Sigmoid colon (tissue), 7 donors: ENCODE measurements around the gene ARHGEF10L. TPM values are rescaled to one million over a fixed set of nuclear protein-coding genes. Genes with fewer than 3 reads are reported as not detected.
"Not testable (repeated sequence)": the region's sequence is repeated elsewhere in the genome, so short reads cannot be mapped to it uniquely, and the experiment has no call there.

ENCODE experiments used
- DNase-seq: peaks from one replicate; pipeline ENCODE4 v3.0.0-alpha.2; 2019
- H3K27ac ChIP-seq, 4 donors: fragments of 200-600 bp; sonication (generic); one replicate each; pipeline ENCODE4 v1.5.1; 2016 to 2019; ENCODE audit warnings: mild to moderate bottlenecking in 1 of 4
- H3K27me3 ChIP-seq, 3 donors: fragments of 200-600 bp; sonication (generic); one replicate each; pipeline ENCODE4 v1.5.1; 2019; ENCODE audit warnings: mild to moderate bottlenecking in 1 of 3
- H3K36me3 ChIP-seq, 4 donors: fragments of 200-600 bp; sonication (generic); one replicate each; pipeline ENCODE4 v1.5.1; 2016 to 2019
- H3K4me1 ChIP-seq, 4 donors: fragments of 200-600 bp; sonication (generic); one replicate each; pipeline ENCODE4 v1.5.1; 2017 to 2019
- H3K4me3 ChIP-seq, 4 donors: fragments of 200-600 bp; sonication (generic); one replicate each; pipeline ENCODE4 v1.5.1; 2017 to 2019; ENCODE audit warnings: mild to moderate bottlenecking in 2 of 4, moderate library complexity in 1 of 4
- H3K9me3 ChIP-seq, 4 donors: fragments of 200-600 bp in 3 of 4; sonication (generic) in 3 of 4; one replicate each; pipeline versions ENCODE4 v1.5.1 to v1.6.1; 2013 to 2019
- EP300 ChIP-seq, 4 donors: sonication (generic); formaldehyde crosslinking; IDR thresholded peaks; one replicate each; pipeline ENCODE4 v1.6.1; 2017; ENCODE audit warnings: antibody characterized with exemption in 4 of 4
- POLR2A ChIP-seq, 2 donors: fragments of 450-650 bp; IDR thresholded peaks; one replicate each; pipeline ENCODE4 v1.6.1; 2016; ENCODE audit warnings: antibody characterized with exemption in 2 of 2, mild to moderate bottlenecking in 2 of 2, moderate library complexity in 2 of 2
- POLR2AphosphoS5 ChIP-seq, 4 donors: sonication (generic); formaldehyde crosslinking; IDR thresholded peaks; one replicate each; pipeline ENCODE4 v1.6.1; 2017; ENCODE audit warnings: antibody characterized with exemption in 4 of 4
- WGBS, 2 donors: extraction: QIAGEN DNeasy Blood & Tissue Kit; methylation state at CpG; one replicate each; pipeline ENCODE4 v1.1.7; 2013; 5-methylcytosine and 5-hydroxymethylcytosine counted together
- intact Hi-C: fragments of 100-400 bp; cut with DNase I; formaldehyde crosslinking; loops from one replicate; pipeline ENCODE4 v1.15.1; 2023
- polyA plus RNA-seq, 3 donors: library from polyadenylated mRNA; stranded (reverse); fragments of 200-250 nt; gene quantifications; one replicate each; pipeline ENCODE4 v1.2.3, GENCODE V29; 2013
- total RNA-seq, 4 donors: library from RNA; depleted of rRNA; stranded (reverse); fragments of >200 nt; gene quantifications; one replicate each; pipeline ENCODE4 v1.1.0, GENCODE V29; 2016
- TF ChIP-seq, protein P1 (sequence below), 4 experiments: fragments of 450-650 bp in 3 of 4; fragments of 200-600 bp in 1 of 4; IDR thresholded peaks; one replicate each; pipeline ENCODE4 v1.5.1; 2016 to 2019; ENCODE audit warnings: antibody characterized with exemption in 4 of 4, mild to moderate bottlenecking in 3 of 4, moderate library complexity in 2 of 4
- donor health status: healthy with polysubstance abuse.
- donor health status: Bipolar disorder and iron deficiency.
- donor health status: healthy.

The ARHGEF10L gene
- total and polyA plus RNA-seq, 7 donors: 25.0 to 76.2 (median 33.0) TPM

GRCh38 chr1:17744666-17745478 lies 205.4 kb downstream of the ARHGEF10L start:
- Histone ChIP-seq H3K27ac (no peak overlapping the region), H3K36me3 (no peaks in the 10 kb centered on the region), H3K27me3 (peaks cover 0 to 23% (median 19%) of the 10 kb centered on the region in 3 donors), H3K4me1 (peaks cover 0 to 4% (median 0%) of the 10 kb centered on the region in 4 donors), H3K4me3 (no peak overlapping the region), H3K9me3 (no peaks in the 10 kb centered on the region)
- no peak for DNase-seq
- TF ChIP-seq, protein P1, sequence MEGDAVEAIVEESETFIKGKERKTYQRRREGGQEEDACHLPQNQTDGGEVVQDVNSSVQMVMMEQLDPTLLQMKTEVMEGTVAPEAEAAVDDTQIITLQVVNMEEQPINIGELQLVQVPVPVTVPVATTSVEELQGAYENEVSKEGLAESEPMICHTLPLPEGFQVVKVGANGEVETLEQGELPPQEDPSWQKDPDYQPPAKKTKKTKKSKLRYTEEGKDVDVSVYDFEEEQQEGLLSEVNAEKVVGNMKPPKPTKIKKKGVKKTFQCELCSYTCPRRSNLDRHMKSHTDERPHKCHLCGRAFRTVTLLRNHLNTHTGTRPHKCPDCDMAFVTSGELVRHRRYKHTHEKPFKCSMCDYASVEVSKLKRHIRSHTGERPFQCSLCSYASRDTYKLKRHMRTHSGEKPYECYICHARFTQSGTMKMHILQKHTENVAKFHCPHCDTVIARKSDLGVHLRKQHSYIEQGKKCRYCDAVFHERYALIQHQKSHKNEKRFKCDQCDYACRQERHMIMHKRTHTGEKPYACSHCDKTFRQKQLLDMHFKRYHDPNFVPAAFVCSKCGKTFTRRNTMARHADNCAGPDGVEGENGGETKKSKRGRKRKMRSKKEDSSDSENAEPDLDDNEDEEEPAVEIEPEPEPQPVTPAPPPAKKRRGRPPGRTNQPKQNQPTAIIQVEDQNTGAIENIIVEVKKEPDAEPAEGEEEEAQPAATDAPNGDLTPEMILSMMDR (IDR thresholded peaks at IDR 0.05): no peak
- intact Hi-C loops: no loop called here
- WGBS, 2 donors: 85 to 87% methylated on average over 11 of the region's 11 CpGs

DNA sequence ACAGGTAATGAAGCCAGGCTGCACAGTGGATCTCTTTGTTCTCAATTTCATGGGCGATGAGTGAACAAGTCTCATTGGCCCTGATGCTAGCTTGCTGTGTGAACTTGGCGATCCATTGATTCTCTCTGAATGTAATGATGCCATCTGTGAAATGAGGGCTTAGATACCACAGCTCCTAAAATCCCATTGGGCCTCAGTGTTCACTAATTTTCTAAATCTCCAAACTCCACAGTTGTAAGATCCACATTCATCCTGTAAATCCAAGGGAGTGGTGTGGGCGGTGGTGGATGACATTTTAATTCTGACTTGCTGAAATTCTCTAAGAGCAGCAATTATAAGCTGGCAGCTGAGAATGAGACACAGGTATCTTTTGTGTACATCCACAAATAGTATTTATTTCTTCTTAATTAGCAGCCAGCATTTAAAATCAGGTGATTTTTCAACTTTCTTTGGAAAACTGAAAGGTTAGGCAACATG lies 206.0 kb downstream of the ARHGEF10L start:
- H3K4me1 ChIP-seq: peaks cover 0 to 4% (median 0%) of the 10 kb centered on the region in 4 donors
- no peak for DNase-seq
- no peaks in the 10 kb centered on the region for H3K9me3 ChIP-seq
- peaks cover 0 to 17% (median 12%) of the 10 kb centered on the region in 3 donors for H3K27me3 ChIP-seq
- 88 to 91% methylated on average over 3 of the region's 3 CpGs for WGBS, 2 donors
- H3K4me3 ChIP-seq: no peak overlapping the region
- no peak overlapping the region for H3K27ac ChIP-seq
- TF ChIP-seq, protein P1 (IDR thresholded peaks at IDR 0.05): no peak
- TF ChIP-seq POLR2AphosphoS5 (IDR thresholded peaks at IDR 0.05): no peak
- TF ChIP-seq EP300 (IDR thresholded peaks at IDR 0.05): no peak
- no peak for TF ChIP-seq POLR2A (IDR thresholded peaks at IDR 0.05)
- H3K36me3 ChIP-seq: no peaks in the 10 kb centered on the region
- intact Hi-C loops: no loop called here

- H3K27me3 ChIP-seq, H3K27ac ChIP-seq, H3K36me3 ChIP-seq, H3K4me3 ChIP-seq, DNase-seq, H3K9me3 ChIP-seq, H3K4me1 ChIP-seq, intact Hi-C loops: not testable (repeated sequence)
- WGBS, 2 donors: 63 to 67% methylated on average over 2 of the region's 2 CpGs
Measured at GRCh38 chr1:17746281-17746680, 206.8 kb downstream of the ARHGEF10L start.

DNA sequence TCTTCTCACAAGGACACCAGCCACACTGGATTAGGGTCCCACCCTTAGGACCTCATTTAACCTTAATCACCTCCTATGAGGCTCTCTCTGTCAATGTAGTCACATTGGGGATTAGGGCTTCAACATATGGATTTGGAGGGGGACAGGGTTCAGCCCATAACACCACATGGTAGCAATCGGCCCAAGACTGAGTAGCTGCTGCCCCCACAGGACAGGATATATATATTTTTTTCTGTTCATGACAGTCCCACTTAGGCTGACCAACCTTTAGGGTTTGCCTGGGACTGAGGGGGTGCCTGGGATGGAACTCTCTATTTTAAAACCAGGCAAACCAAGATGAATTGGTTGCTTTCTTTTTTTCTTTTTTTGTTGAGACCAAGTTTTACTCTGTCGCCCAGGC lies 207.4 kb downstream of the ARHGEF10L start:
- DNase-seq: no peak
- peaks cover 0 to 4% (median 0%) of the 10 kb centered on the region in 4 donors for H3K4me1 ChIP-seq
- WGBS, 2 donors: 84 to 86% methylated on average over 2 of the region's 2 CpGs
- H3K27ac ChIP-seq: no peak overlapping the region
- TF ChIP-seq, protein P1 (IDR thresholded peaks at IDR 0.05): no peak
- no peak for TF ChIP-seq POLR2AphosphoS5 (IDR thresholded peaks at IDR 0.05)
- no peak for TF ChIP-seq EP300 (IDR thresholded peaks at IDR 0.05)
- TF ChIP-seq POLR2A (IDR thresholded peaks at IDR 0.05): no peak
- H3K36me3 ChIP-seq: no peaks in the 10 kb centered on the region
- intact Hi-C loops: no loop called here
- H3K9me3 ChIP-seq: no peaks in the 10 kb centered on the region
- H3K27me3 ChIP-seq: peaks cover 0 to 4% (median 0%) of the 10 kb centered on the region in 3 donors
- H3K4me3 ChIP-seq: no peak overlapping the region

Other genes starting within 250 kb of the ARHGEF10L start
- gene PADI4, start 231.5 kb upstream of the ARHGEF10L start, total RNA-seq: not detected
- gene PADI4, start 231.5 kb upstream of the ARHGEF10L start, polyA plus RNA-seq: under 1 TPM in 2 of 3 donors, not detected in 1; 0.44 to 0.60 TPM
- gene PADI6, start 167.5 kb upstream of the ARHGEF10L start, total RNA-seq: not detected
- not detected for gene PADI6, start 167.5 kb upstream of the ARHGEF10L start, polyA plus RNA-seq
- 10 to 100 TPM; 12.8 to 21.9 (median 17.8) TPM for gene RCC2, start 100.0 kb upstream of the ARHGEF10L start, total RNA-seq
- 10 to 100 TPM; 16.8 to 62.9 (median 28.9) TPM for gene RCC2, start 100.0 kb upstream of the ARHGEF10L start, polyA plus RNA-seq
- not detected for gene ACTL8, start 215.6 kb downstream of the ARHGEF10L start, total RNA-seq
- under 1 TPM in 1 of 3 donors, not detected in 2; 0.63 TPM for gene ACTL8, start 215.6 kb downstream of the ARHGEF10L start, polyA plus RNA-seq